Parathyroid adenoma (tissue), 2 donors: ENCODE measurements around the gene RBM39.
A peak's percentile ranks its signal among the peaks of the same experiment; 100 is the strongest.

ENCODE experiments used
- H2AFZ ChIP-seq: fragments of 300-600 bp; sonication (generic); one replicate; pipeline ENCODE4 v1.7.0; 2017; ENCODE audit warnings: antibody characterized with exemption, mild to moderate bottlenecking
- H3K27ac ChIP-seq: fragments of 300-600 bp; sonication (generic); one replicate; pipeline ENCODE4 v1.7.0; 2017
- H3K27me3 ChIP-seq: fragments of 300-600 bp; sonication (generic); one replicate; pipeline ENCODE4 v1.7.0; 2017; ENCODE audit warnings: low read length; ENCODE audit not compliant: control insufficient read depth, insufficient read depth
- H3K36me3 ChIP-seq: fragments of 300-600 bp; sonication (generic); one replicate; pipeline ENCODE4 v1.7.0; 2017; ENCODE audit warnings: low read length; ENCODE audit not compliant: control insufficient read depth, insufficient read depth
- H3K4me1 ChIP-seq: fragments of 300-600 bp; sonication (generic); one replicate; pipeline ENCODE4 v1.7.0; 2017; ENCODE audit warnings: control low read depth
- H3K4me2 ChIP-seq: fragments of 300-600 bp; sonication (generic); one replicate; pipeline ENCODE4 v1.7.0; 2017; ENCODE audit warnings: low read length
- H3K4me3 ChIP-seq: fragments of 300-600 bp; sonication (generic); one replicate; pipeline ENCODE4 v1.7.0; 2017; ENCODE audit warnings: low read depth, low read length
- H3K79me2 ChIP-seq: fragments of 300-600 bp; sonication (generic); one replicate; pipeline ENCODE4 v1.7.0; 2017; ENCODE audit warnings: control low read depth
- H3K9ac ChIP-seq: fragments of 300-600 bp; sonication (generic); one replicate; pipeline ENCODE4 v1.7.0; 2017; ENCODE audit warnings: mild to moderate bottlenecking
- H3K9me3 ChIP-seq: fragments of 300-600 bp; sonication (generic); one replicate; pipeline ENCODE4 v1.7.0; 2017; ENCODE audit warnings: low read length; ENCODE audit not compliant: control insufficient read depth
- CTCF ChIP-seq: fragments of 300-600 bp; sonication (generic); IDR thresholded peaks from one replicate; pipeline ENCODE4 v1.7.0; 2017; ENCODE audit warnings: antibody characterized with exemption, mild to moderate bottlenecking
- donor health status: primary hyperparathyroidism.

The RBM39 gene

GRCh38 chr20:35699957-35700624 is 42.0 kb downstream of the RBM39 start:
- Histone ChIP-seq H3K4me3 (peak overlapping the region; percentile 86), H3K27me3 (no peaks in the 10 kb centered on the region), H3K4me1 (no peaks in the 10 kb centered on the region), H3K79me2 (peaks cover 5% of the 10 kb centered on the region), H3K36me3 (no peaks in the 10 kb centered on the region), H3K9ac (no peak overlapping the region), H3K27ac (peak overlapping the region; percentile 78), H3K9me3 (no peaks in the 10 kb centered on the region), H2AFZ (peak overlapping the region; percentile 88), H3K4me2 (peak overlapping the region; percentile 94)
- no peak for TF ChIP-seq CTCF

- Histone ChIP-seq H3K27me3 (no peaks in the 10 kb centered on the region), H3K36me3 (no peaks in the 10 kb centered on the region), H3K4me1 (no peaks in the 10 kb centered on the region), H2AFZ (peak within 1 kb of the TSS; percentile 88), H3K27ac (peak within 1 kb of the TSS; percentile 78), H3K9me3 (no peaks in the 10 kb centered on the region), H3K4me3 (peak within 1 kb of the TSS; percentile 86), H3K79me2 (peaks cover 5% of the 10 kb centered on the region), H3K9ac (peak within 1 kb of the TSS; percentile 42), H3K4me2 (peak within 1 kb of the TSS; percentile 94)
- peak; percentile 15 for TF ChIP-seq CTCF
Observed at GRCh38 chr20:35699127-35699956, 42.7 kb downstream of the RBM39 start, which contains the start of the genes NFS1 and ROMO1. TSS of gene NFS1 (minus strand) at chr20:35699352. CDS start at chr20:35699288, 64 bp downstream. TSS of gene ROMO1 (plus strand) at chr20:35699405. CDS start at chr20:35699633, 228 bp downstream.

- peak overlapping the region; percentile 42 for H3K9ac ChIP-seq
- peaks cover 5% of the 10 kb centered on the region for H3K79me2 ChIP-seq
- H3K4me2 ChIP-seq, result peak overlapping the region; percentile 94
- H3K27ac ChIP-seq, result peak overlapping the region; percentile 78
- peak overlapping the region; percentile 88 for H2AFZ ChIP-seq
- no peaks in the 10 kb centered on the region for H3K4me1 ChIP-seq
- H3K36me3 ChIP-seq, result no peaks in the 10 kb centered on the region
- no peaks in the 10 kb centered on the region for H3K9me3 ChIP-seq
- H3K27me3 ChIP-seq, result no peaks in the 10 kb centered on the region
- TF ChIP-seq CTCF, result no peak
- peak overlapping the region; percentile 86 for H3K4me3 ChIP-seq
Observed at GRCh38 chr20:35698298-35699126, 43.5 kb downstream of the RBM39 start.

GRCh38 chr20:35697696-35698297 is 44.3 kb downstream of the RBM39 start:
- H2AFZ ChIP-seq, result peak overlapping the region; percentile 88
- TF ChIP-seq CTCF, result no peak
- peaks cover 5% of the 10 kb centered on the region for H3K79me2 ChIP-seq
- no peak overlapping the region for H3K27ac ChIP-seq
- H3K27me3 ChIP-seq, result no peaks in the 10 kb centered on the region
- no peaks in the 10 kb centered on the region for H3K36me3 ChIP-seq
- H3K4me3 ChIP-seq, result peak overlapping the region; percentile 86
- no peaks in the 10 kb centered on the region for H3K4me1 ChIP-seq
- H3K9me3 ChIP-seq, result no peaks in the 10 kb centered on the region
- H3K9ac ChIP-seq, result no peak overlapping the region
- H3K4me2 ChIP-seq, result peak overlapping the region; percentile 94
